ENCODE data around the gene FAT1. TPM values are rescaled to one million over a fixed set of nuclear protein-coding genes. Genes with fewer than 3 reads are reported as not detected.

FAT1 gene
- total RNA-seq, 3 donors from 2014 or later: 0.45 to 0.90 (median 0.73) TPM

- no peaks in the 10 kb centered on the region for H3K4me1 Mint-ChIP-seq (ENCODE audit: low read depth)
Measured at GRCh38 chr4:186739317-186739716, 15.7 kb upstream of the FAT1 start.

GRCh38 chr4:186738421-186738820, 14.8 kb upstream of the FAT1 start:
- H3K36me3 Mint-ChIP-seq (ENCODE audit: insufficient read depth): no peaks in the 10 kb centered on the region
- ATAC-seq (no peak), DNase-seq (no peak)
- no peaks in the 10 kb centered on the region for H3K9me3 Mint-ChIP-seq
- no peaks in the 10 kb centered on the region for H3K27me3 Mint-ChIP-seq (ENCODE audit: low read depth)
- H3K4me3 Mint-ChIP-seq: no peak overlapping the region
- H3K4me1 Mint-ChIP-seq (ENCODE audit: low read depth): no peaks in the 10 kb centered on the region

More at GRCh38 chr4:186739317-186739716, 15.7 kb upstream of the FAT1 start:
- Mint-ChIP-seq H3K9me3 (no peaks in the 10 kb centered on the region), H3K27me3 (ENCODE audit: low read depth) (no peaks in the 10 kb centered on the region), H3K36me3 (ENCODE audit: insufficient read depth) (no peaks in the 10 kb centered on the region), H3K4me3 (no peak overlapping the region)
- DNase-seq: no peak
- ATAC-seq: no peak

- H3K4me3 Mint-ChIP-seq: no peak overlapping the region
- H3K4me1 Mint-ChIP-seq (ENCODE audit: low read depth): no peaks in the 10 kb centered on the region
Measured at GRCh38 chr4:186737427-186737826, 13.8 kb upstream of the FAT1 start.

GRCh38 chr4:186736466-186736865, 12.8 kb upstream of the FAT1 start:
- H3K9me3 Mint-ChIP-seq: peaks cover 3% of the 10 kb centered on the region
- no peak overlapping the region for H3K4me3 Mint-ChIP-seq

More at GRCh38 chr4:186737427-186737826, 13.8 kb upstream of the FAT1 start:
- ATAC-seq (no peak), DNase-seq (no peak)
- no peaks in the 10 kb centered on the region for H3K27me3 Mint-ChIP-seq (ENCODE audit: low read depth)
- no peaks in the 10 kb centered on the region for H3K36me3 Mint-ChIP-seq (ENCODE audit: insufficient read depth)
- H3K9me3 Mint-ChIP-seq: peaks cover 3% of the 10 kb centered on the region

GRCh38 chr4:186734251-186734650, 10.6 kb upstream of the FAT1 start:
- H3K27me3 Mint-ChIP-seq (ENCODE audit: low read depth): no peaks in the 10 kb centered on the region
- DNase-seq: no peak
- peaks cover 3% of the 10 kb centered on the region for H3K9me3 Mint-ChIP-seq
- H3K4me1 Mint-ChIP-seq (ENCODE audit: low read depth): no peaks in the 10 kb centered on the region
- H3K36me3 Mint-ChIP-seq (ENCODE audit: insufficient read depth): no peaks in the 10 kb centered on the region
- H3K4me3 Mint-ChIP-seq: no peak overlapping the region
- no peak for ATAC-seq

More at GRCh38 chr4:186736466-186736865, 12.8 kb upstream of the FAT1 start:
- DNase-seq (no peak), ATAC-seq (no peak)
- Mint-ChIP-seq H3K27me3 (ENCODE audit: low read depth) (no peaks in the 10 kb centered on the region), H3K36me3 (ENCODE audit: insufficient read depth) (no peaks in the 10 kb centered on the region), H3K4me1 (ENCODE audit: low read depth) (no peaks in the 10 kb centered on the region)

- DNase-seq: no peak
- no peaks in the 10 kb centered on the region for H3K36me3 Mint-ChIP-seq (ENCODE audit: insufficient read depth)
- peaks cover 3% of the 10 kb centered on the region for H3K27me3 Mint-ChIP-seq (ENCODE audit: low read depth)
- H3K4me3 Mint-ChIP-seq: no peak overlapping the region
- H3K9me3 Mint-ChIP-seq: peaks cover 3% of the 10 kb centered on the region
- no peaks in the 10 kb centered on the region for H3K4me1 Mint-ChIP-seq (ENCODE audit: low read depth)
- ATAC-seq: no peak
Measured at GRCh38 chr4:186733778-186734177, 10.1 kb upstream of the FAT1 start.

- H3K27me3 Mint-ChIP-seq (ENCODE audit: low read depth): peaks cover 26% of the 10 kb centered on the region
- peaks cover 6% of the 10 kb centered on the region for H3K4me1 Mint-ChIP-seq (ENCODE audit: low read depth)
- DNase-seq (no peak), ATAC-seq (no peak)
- H3K4me3 Mint-ChIP-seq: no peak overlapping the region
- no peaks in the 10 kb centered on the region for H3K36me3 Mint-ChIP-seq (ENCODE audit: insufficient read depth)
- peaks cover 3% of the 10 kb centered on the region for H3K9me3 Mint-ChIP-seq
Measured at GRCh38 chr4:186730621-186731020, 7.0 kb upstream of the FAT1 start.

GRCh38 chr4:186729856-186730255, 6.2 kb upstream of the FAT1 start:
- no peak overlapping the region for H3K4me3 Mint-ChIP-seq
- DNase-seq (no peak), ATAC-seq (no peak)
- no peaks in the 10 kb centered on the region for H3K36me3 Mint-ChIP-seq (ENCODE audit: insufficient read depth)
- peaks cover 9% of the 10 kb centered on the region for H3K4me1 Mint-ChIP-seq (ENCODE audit: low read depth)
- peaks cover 3% of the 10 kb centered on the region for H3K9me3 Mint-ChIP-seq
- H3K27me3 Mint-ChIP-seq (ENCODE audit: low read depth): peaks cover 34% of the 10 kb centered on the region

GRCh38 chr4:186728631-186729271, 5.1 kb upstream of the FAT1 start:
- H3K4me1 Mint-ChIP-seq (ENCODE audit: low read depth): peaks cover 11% of the 10 kb centered on the region
- no peaks in the 10 kb centered on the region for H3K36me3 Mint-ChIP-seq (ENCODE audit: insufficient read depth)
- H3K4me3 Mint-ChIP-seq: no peak overlapping the region
- ATAC-seq (no peak), DNase-seq (no peak)
- peaks cover 3% of the 10 kb centered on the region for H3K9me3 Mint-ChIP-seq
- peaks cover 38% of the 10 kb centered on the region for H3K27me3 Mint-ChIP-seq (ENCODE audit: low read depth)

- H3K27me3 Mint-ChIP-seq (ENCODE audit: low read depth): peaks cover 38% of the 10 kb centered on the region
- no peaks in the 10 kb centered on the region for H3K36me3 Mint-ChIP-seq (ENCODE audit: insufficient read depth)
- H3K9me3 Mint-ChIP-seq: peaks cover 3% of the 10 kb centered on the region
- ATAC-seq (no peak), DNase-seq (no peak)
- H3K4me1 Mint-ChIP-seq (ENCODE audit: low read depth): peaks cover 11% of the 10 kb centered on the region
- H3K4me3 Mint-ChIP-seq: no peak overlapping the region
Measured at GRCh38 chr4:186727977-186728519, 4.4 kb upstream of the FAT1 start.

- no peak for ATAC-seq
- H3K36me3 Mint-ChIP-seq (ENCODE audit: insufficient read depth): no peaks in the 10 kb centered on the region
- DNase-seq: no peak
- peaks cover 45% of the 10 kb centered on the region for H3K27me3 Mint-ChIP-seq (ENCODE audit: low read depth)
- peaks cover 15% of the 10 kb centered on the region for H3K4me1 Mint-ChIP-seq (ENCODE audit: low read depth)
- H3K9me3 Mint-ChIP-seq: no peaks in the 10 kb centered on the region
- H3K4me3 Mint-ChIP-seq: no peak overlapping the region
Measured at GRCh38 chr4:186727169-186727976, 3.7 kb upstream of the FAT1 start.

- ATAC-seq (peak in 1 of 2 donors; percentile 18), DNase-seq (no peak)
- Mint-ChIP-seq H3K9me3 (no peaks in the 10 kb centered on the region), H3K27me3 (ENCODE audit: low read depth) (peaks cover 51% of the 10 kb centered on the region), H3K4me3 (no peak overlapping the region), H3K36me3 (ENCODE audit: insufficient read depth) (no peaks in the 10 kb centered on the region), H3K4me1 (ENCODE audit: low read depth) (peaks cover 15% of the 10 kb centered on the region)
Measured at GRCh38 chr4:186726426-186727168, 2.9 kb upstream of the FAT1 start.

- H3K36me3 Mint-ChIP-seq (ENCODE audit: insufficient read depth): no peaks in the 10 kb centered on the region
- DNase-seq: no peak
- H3K4me3 Mint-ChIP-seq: no peak overlapping the region
- peaks cover 15% of the 10 kb centered on the region for H3K4me1 Mint-ChIP-seq (ENCODE audit: low read depth)
- peak in 1 of 2 donors; percentile 14 for ATAC-seq
- H3K9me3 Mint-ChIP-seq: no peaks in the 10 kb centered on the region
- H3K27me3 Mint-ChIP-seq (ENCODE audit: low read depth): peaks cover 56% of the 10 kb centered on the region
Measured at GRCh38 chr4:186725469-186726425, 2.1 kb upstream of the FAT1 start.
